Measurements from ENCODE around the gene SHCBP1.

GRCh38 chr16:46649588-46650253 lies 28.5 kb upstream of the SHCBP1 start:
- TF ChIP-seq POLR2AphosphoS5 (IDR thresholded peaks at IDR 0.05; ENCODE audit: low read depth, low read length): no peak
- TF ChIP-seq POLR2A (IDR thresholded peaks at IDR 0.05; ENCODE audit: low read depth, low read length): no peak
